Activated B cell treated with CpG ODN at 0.5 μM for 24 hours (primary cell): Measurements from ENCODE around the gene TMEM89. TPM values are rescaled to one million over a fixed set of nuclear protein-coding genes. Genes with fewer than 3 reads are reported as not detected.

Experiments used
- ATAC-seq: fragments of 200-7000 bp; cut with Tn5 transposase; one replicate; pipeline ENCODE4 v1.10.0; 2021; ENCODE audit warnings: low read depth, mild to moderate bottlenecking, moderate library complexity
- CTCF ChIA-PET: fragments of 350-600 bp; sonication (Branson Sonifier 250); formaldehyde crosslinking; loops from one replicate; lab custom pipeline; 2021; ENCODE audit warnings: antibody characterized with exemption; lab: Charles Lee
- POLR2A ChIA-PET: fragments of 350-600 bp; sonication (Branson Sonifier 250); formaldehyde crosslinking; loops from one replicate; lab custom pipeline; 2021; ENCODE audit warnings: antibody characterized with exemption; lab: Charles Lee
- DNase-seq: peaks from one replicate; pipeline ENCODE4 v3.0.0; 2022
- H3K27ac Mint-ChIP-seq: one replicate; pipeline ENCODE4 v1.8.0; 2020; ENCODE audit warnings: mixed read lengths
- H3K27me3 Mint-ChIP-seq: one replicate; pipeline ENCODE4 v1.8.0; 2021; ENCODE audit warnings: mixed read lengths
- H3K36me3 Mint-ChIP-seq: one replicate; pipeline ENCODE4 v1.8.0; 2021; ENCODE audit warnings: low read depth, mixed read lengths
- H3K4me1 Mint-ChIP-seq: one replicate; pipeline ENCODE4 v1.8.0; 2021; ENCODE audit warnings: mixed read lengths
- H3K4me3 Mint-ChIP-seq: one replicate; pipeline ENCODE4 v1.8.0; 2020; ENCODE audit warnings: mild to moderate bottlenecking, mixed read lengths
- H3K9me3 Mint-ChIP-seq: one replicate; pipeline ENCODE4 v1.8.0; 2020; ENCODE audit warnings: mixed read lengths
- CTCF ChIP-seq: fragments of 200-600 bp; IDR thresholded peaks from one replicate; pipeline ENCODE4 v1.8.0; 2022; ENCODE audit warnings: antibody characterized with exemption, mild to moderate bottlenecking
- intact Hi-C: fragments of 100-400 bp; cut with micrococcal nuclease; formaldehyde crosslinking; loops from one replicate; pipeline ENCODE4 v1.15.1; 2024
- total RNA-seq: library from RNA; stranded (reverse); gene quantifications from 2 replicates; pipeline ENCODE4 v1.2.3, GENCODE V29; 2022

Gene TMEM89
- total RNA-seq, 1 donor from 2014 or later, result not detected

GRCh38 chr3:48662145-48662752, 40.7 kb upstream of the TMEM89 start:
- intact Hi-C loops, result no loop called here
- POLR2A ChIA-PET, result no interaction called here

DNA sequence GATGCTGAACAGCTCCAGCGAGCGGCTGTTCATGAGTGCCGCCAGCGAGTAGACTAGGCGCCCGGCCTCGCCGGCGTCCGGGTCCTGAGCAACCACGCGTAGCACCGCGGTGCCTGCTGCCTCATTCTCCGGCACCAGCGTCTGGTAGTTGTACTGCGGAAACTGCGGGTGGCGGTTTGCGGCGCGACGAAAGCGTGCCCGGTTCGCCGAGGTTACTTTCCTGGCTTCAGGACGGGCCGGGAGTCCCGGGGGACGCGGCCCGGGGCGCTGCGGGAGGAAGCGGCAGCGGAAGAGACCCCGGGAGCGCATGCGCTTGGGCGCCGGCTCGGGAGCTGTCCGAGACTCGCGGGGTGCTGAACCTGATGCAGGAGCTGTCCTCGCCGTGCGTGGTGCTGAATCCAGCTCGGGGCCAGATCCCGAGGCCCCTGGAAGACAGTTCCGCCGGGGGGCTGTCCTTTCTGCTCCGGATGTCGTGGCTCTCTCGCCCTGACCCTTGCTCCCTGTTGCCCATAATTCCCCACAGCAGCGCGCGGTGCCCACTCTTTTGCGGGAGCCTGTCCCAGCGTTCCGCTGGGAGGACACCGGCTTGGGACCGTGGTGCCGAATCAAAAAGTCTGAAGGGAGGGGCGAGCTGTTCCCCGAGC, 40.1 kb upstream of the TMEM89 start:
- POLR2A ChIA-PET, result no interaction called here
- DNase-seq (peak; percentile 82), ATAC-seq (peak; percentile 53)
- CTCF ChIA-PET, result interaction anchor here (0.8 to 1.6 kb wide), 3 partner anchors 22 to 112 kb away, joined by 3 to 4 read pairs (median 3); partner anchors contain the start of gene SLC26A6
- Mint-ChIP-seq H3K27ac (no peak overlapping the region), H3K27me3 (peaks cover 17% of the 10 kb centered on the region), H3K36me3 (no peaks in the 10 kb centered on the region), H3K4me3 (peak overlapping the region; percentile 72), H3K9me3 (no peaks in the 10 kb centered on the region), H3K4me1 (peaks cover 29% of the 10 kb centered on the region)
- no peak for TF ChIP-seq CTCF
- intact Hi-C loops, result no loop called here

More at GRCh38 chr3:48662145-48662752, 40.7 kb upstream of the TMEM89 start:
- Mint-ChIP-seq H3K36me3 (no peaks in the 10 kb centered on the region), H3K4me3 (peak overlapping the region; percentile 72), H3K4me1 (peaks cover 24% of the 10 kb centered on the region), H3K27me3 (peaks cover 17% of the 10 kb centered on the region), H3K9me3 (no peaks in the 10 kb centered on the region), H3K27ac (no peak overlapping the region)
- no peak for ATAC-seq
- no peak for TF ChIP-seq CTCF
- CTCF ChIA-PET, result interaction anchor here (0.8 to 1.6 kb wide), 4 partner anchors 22 to 113 kb away, joined by 3 to 4 read pairs (median 3); partner anchors contain the start of gene SLC26A6
- no peak for DNase-seq

- no peaks in the 10 kb centered on the region for H3K36me3 Mint-ChIP-seq
- ChIA-PET POLR2A (no interaction called here), CTCF (interaction anchor here (1.0 to 1.6 kb wide), 2 partner anchors 26 to 112 kb away, joined by 3 read pairs; partner anchors contain the start of gene SLC26A6)
- ATAC-seq (no peak), DNase-seq (no peak)
- no peaks in the 10 kb centered on the region for H3K9me3 Mint-ChIP-seq
- peaks cover 17% of the 10 kb centered on the region for H3K27me3 Mint-ChIP-seq
- intact Hi-C loops, result no loop called here
- H3K4me3 Mint-ChIP-seq, result no peak overlapping the region
- no peak overlapping the region for H3K27ac Mint-ChIP-seq
- peaks cover 32% of the 10 kb centered on the region for H3K4me1 Mint-ChIP-seq
- no peak for TF ChIP-seq CTCF
Observed at GRCh38 chr3:48660800-48661400, 39.3 kb upstream of the TMEM89 start.

DNA sequence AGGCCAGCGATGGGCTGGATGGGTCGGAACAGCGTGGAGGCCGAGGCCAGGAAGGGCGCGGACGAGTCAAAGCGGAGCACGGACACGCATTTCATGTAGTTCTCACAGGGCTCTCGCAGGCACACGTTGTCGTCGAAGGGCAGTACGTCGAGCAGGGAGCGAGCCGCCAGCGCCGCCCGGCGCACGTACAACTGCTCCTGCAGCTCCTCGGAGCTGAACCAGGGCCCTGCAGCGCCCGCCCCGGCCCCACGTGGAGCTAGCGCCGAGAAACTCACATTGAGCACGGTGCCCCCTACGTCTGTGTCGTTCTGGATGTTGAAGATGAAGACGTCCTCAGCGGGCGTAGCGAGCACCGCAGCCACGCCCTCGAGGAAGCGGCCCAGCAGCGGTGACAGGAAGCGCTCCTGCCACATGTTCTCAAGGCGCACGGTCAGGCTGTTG, 35.3 kb upstream of the TMEM89 start:
- CTCF ChIA-PET, result interaction anchor here (1.8 kb wide), 1 partner anchor 256 kb away, joined by 7 read pairs; no protein-coding TSS in a partner anchor
- intact Hi-C loops, result loop anchor here (1.0 to 2.0 kb wide), 5 partner anchors 22 to 256 kb away; partner anchors contain the start of genes NCKIPSD, PFKFB4, SLC26A6 and UQCRC1

More for the DNA sequence above, 35.3 kb upstream of the TMEM89 start:
- ATAC-seq (no peak), DNase-seq (no peak)
- H3K9me3 Mint-ChIP-seq, result no peaks in the 10 kb centered on the region
- peaks cover 13% of the 10 kb centered on the region for H3K27me3 Mint-ChIP-seq
- H3K36me3 Mint-ChIP-seq, result no peaks in the 10 kb centered on the region
- POLR2A ChIA-PET, result interaction anchor here (1.0 to 1.4 kb wide), 4 partner anchors 21 to 416 kb away, joined by 3 to 4 read pairs (median 3); partner anchors contain the start of genes SLC26A6, UQCRC1 and ZNF589
- H3K4me1 Mint-ChIP-seq, result peaks cover 19% of the 10 kb centered on the region
- peak overlapping the region; percentile 78 for H3K4me3 Mint-ChIP-seq
- no peak for TF ChIP-seq CTCF
- H3K27ac Mint-ChIP-seq, result no peak overlapping the region
